Small intestine (tissue), 4 donors: Measurements from ENCODE around the gene NLRX1. TPM values are rescaled to one million over a fixed set of nuclear protein-coding genes. Genes with fewer than 3 reads are reported as not detected.

Experiments used
- polyA plus RNA-seq, 4 donors: library from polyadenylated mRNA; stranded (reverse) in 3 of 4; unstranded in 1 of 4; fragments of 200-250 nt in 3 of 4; fragments of 120-200 nt in 1 of 4; gene quantifications; one replicate each; pipeline versions ENCODE4 v1.2.1 to v1.2.3, GENCODE V29; 2013
- donor health status: healthy with polysubstance abuse.
- donor health status: Bipolar disorder and iron deficiency.
- donor health status: healthy.

Gene NLRX1
- polyA plus RNA-seq, 4 donors: 3.5 to 13.0 (median 6.6) TPM

Other genes with a start within 250 kb of the NLRX1 start
- gene BCL9L, start 242.8 kb upstream of the NLRX1 start, polyA plus RNA-seq: 10 to 100 TPM; 11.6 to 29.6 (median 18.9) TPM
- gene UPK2, start 212.4 kb upstream of the NLRX1 start, polyA plus RNA-seq: under 1 TPM in 1 of 4 donors, not detected in 3; 0.04 TPM
- gene FOXR1, start 197.0 kb upstream of the NLRX1 start, polyA plus RNA-seq: not detected
- gene CENATAC, start 170.6 kb upstream of the NLRX1 start, polyA plus RNA-seq: 10 to 100 TPM; 12.9 to 50.1 (median 28.6) TPM
- 1,000 to 10,000 TPM; 1,156 to 2,444 (median 1,720) TPM for gene RPS25, start 150.4 kb upstream of the NLRX1 start, polyA plus RNA-seq
- 100 to 1,000 TPM in 1 of 4 donors, 10 to 100 TPM in 3; 59.1 to 103 (median 79.7) TPM for gene TRAPPC4, start 150.0 kb upstream of the NLRX1 start, polyA plus RNA-seq
- 100 to 1,000 TPM in 2 of 4 donors, 10 to 100 TPM in 2; 57.9 to 250 (median 96.9) TPM for gene SLC37A4, start 137.8 kb upstream of the NLRX1 start, polyA plus RNA-seq
- 100 to 1,000 TPM in 1 of 4 donors, 10 to 100 TPM in 3; 17.4 to 127 (median 53.3) TPM for gene HYOU1, start 111.5 kb upstream of the NLRX1 start, polyA plus RNA-seq
- gene VPS11, start 100.9 kb upstream of the NLRX1 start, polyA plus RNA-seq: 10 to 100 TPM; 26.0 to 56.4 (median 40.9) TPM
- 10 to 100 TPM; 18.4 to 45.3 (median 20.5) TPM for gene HMBS, start 83.8 kb upstream of the NLRX1 start, polyA plus RNA-seq
- gene DPAGT1, start 66.9 kb upstream of the NLRX1 start, polyA plus RNA-seq: 10 to 100 TPM; 10.8 to 51.2 (median 30.5) TPM
- 10 to 100 TPM; 14.9 to 21.7 (median 17.8) TPM for gene C2CD2L, start 61.4 kb upstream of the NLRX1 start, polyA plus RNA-seq
- 10 to 100 TPM; 12.3 to 37.5 (median 19.3) TPM for gene HINFP, start 47.1 kb upstream of the NLRX1 start, polyA plus RNA-seq
- under 1 TPM in 3 of 4 donors, not detected in 1; 0.27 to 0.73 (median 0.34) TPM for gene ABCG4, start 19.7 kb upstream of the NLRX1 start, polyA plus RNA-seq
- 100 to 1,000 TPM in 2 of 4 donors, 10 to 100 TPM in 2; 33.6 to 258 (median 98.5) TPM for gene NHERF4, start 16.8 kb downstream of the NLRX1 start, polyA plus RNA-seq
- 10 to 100 TPM in 1 of 4 donors, 1 to 10 TPM in 3; 2.2 to 10.1 (median 4.3) TPM for gene CBL, start 37.6 kb downstream of the NLRX1 start, polyA plus RNA-seq
- gene MCAM, start 148.4 kb downstream of the NLRX1 start, polyA plus RNA-seq: 10 to 100 TPM in 2 of 4 donors, 1 to 10 TPM in 2; 1.1 to 82.3 (median 11.5) TPM
- 10 to 100 TPM in 2 of 4 donors, 1 to 10 TPM in 2; 6.5 to 28.3 (median 17.5) TPM for gene RNF26, start 165.8 kb downstream of the NLRX1 start, polyA plus RNA-seq
- 10 to 100 TPM in 2 of 4 donors, 1 to 10 TPM in 1, under 1 TPM in 1; 0.89 to 22.5 (median 11.8) TPM for gene C1QTNF5, start 172.2 kb downstream of the NLRX1 start, polyA plus RNA-seq
- under 1 TPM in 1 of 4 donors, not detected in 3; 0.03 TPM for gene MFRP, start 178.0 kb downstream of the NLRX1 start, polyA plus RNA-seq
- 10 to 100 TPM in 2 of 4 donors, 1 to 10 TPM in 2; 3.9 to 19.5 (median 10.3) TPM for gene USP2, start 213.0 kb downstream of the NLRX1 start, polyA plus RNA-seq